ENCODE results near the gene TFRC.
"Not testable (repeated sequence)": the region's sequence is repeated elsewhere in the genome, so short reads cannot be mapped to it uniquely, and the experiment has no call there.

The TFRC gene

GRCh38 chr3:196048922-196049598, 32.8 kb downstream of the TFRC start:
- peak in 1 of 4 experiments; percentile 14 for DNase-seq

GRCh38 chr3:196047391-196048030, 34.4 kb downstream of the TFRC start:
- DNase-seq = peak in 1 of 4 experiments; percentile 23

- no peak for DNase-seq
These were observed 37.4 kb downstream of the TFRC start for GRCh38 chr3:196044513-196044912.

- DNase-seq = no peak
These were observed 39.2 kb downstream of the TFRC start for GRCh38 chr3:196042673-196043072.

- no peak for DNase-seq
These were observed 42.5 kb downstream of the TFRC start for GRCh38 chr3:196039359-196039758.

DNA sequence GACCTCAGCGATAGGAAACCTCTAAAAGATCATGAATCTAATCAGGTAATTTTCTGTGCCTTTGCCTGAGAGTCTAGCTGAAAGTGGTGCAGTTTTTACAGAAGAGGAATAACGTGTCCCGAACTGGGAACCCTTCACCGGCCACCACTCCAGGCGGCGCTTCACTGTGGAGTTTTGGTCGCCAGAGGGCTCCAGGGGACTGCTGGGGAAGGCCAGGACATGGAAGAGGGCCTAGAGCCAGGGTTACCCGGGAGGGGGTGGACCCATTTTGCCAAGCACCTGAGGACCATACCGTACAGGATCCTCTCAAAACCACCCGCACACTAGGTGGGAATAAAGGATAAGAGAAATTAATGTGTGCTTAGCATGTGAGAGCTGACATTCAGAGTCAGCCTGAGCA, 55.8 kb downstream of the TFRC start:
- DNase-seq = peak in 2 of 4 experiments; percentile 39 to 57

DNA sequence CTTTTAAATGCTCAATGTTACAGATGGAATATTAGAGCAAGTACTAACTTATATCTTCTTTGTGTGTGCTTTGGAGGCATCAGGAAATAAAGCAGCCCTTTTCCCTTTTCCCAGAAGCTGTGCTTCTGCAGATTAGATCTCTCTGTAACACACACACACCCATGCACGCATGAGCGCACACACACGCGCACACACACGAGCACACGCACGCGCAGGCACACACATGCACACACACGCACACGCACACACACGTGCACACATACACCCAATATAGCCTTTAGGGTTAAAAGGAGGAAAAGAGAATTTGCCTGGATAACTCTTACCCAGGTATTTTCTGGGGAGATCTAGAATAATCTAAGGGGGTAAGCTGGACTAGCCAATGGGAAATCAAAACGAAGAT, 56.9 kb downstream of the TFRC start:
- DNase-seq = no peak

- DNase-seq = no peak
These were observed 57.9 kb downstream of the TFRC start for GRCh38 chr3:196023947-196024346.

DNA sequence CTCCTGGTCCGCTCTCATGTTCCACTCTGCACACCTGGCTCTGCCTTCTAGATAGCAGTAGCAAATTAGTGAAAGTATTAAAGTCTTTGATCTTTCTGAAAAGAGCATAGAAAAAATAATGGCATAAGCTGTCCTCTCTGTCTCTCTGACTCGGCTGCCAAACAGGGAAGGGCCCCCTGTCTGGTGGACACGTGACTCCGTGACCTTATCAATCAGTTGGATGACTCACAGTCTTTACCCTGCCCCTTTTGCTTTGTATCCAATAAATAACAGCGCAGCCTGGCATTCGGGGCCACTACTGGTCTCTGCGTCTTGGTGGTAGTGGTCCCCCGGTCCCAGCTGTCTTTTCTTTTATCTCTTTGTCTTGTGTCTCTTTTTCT, 59.4 kb downstream of the TFRC start:
- DNase-seq = not testable (repeated sequence)

DNA sequence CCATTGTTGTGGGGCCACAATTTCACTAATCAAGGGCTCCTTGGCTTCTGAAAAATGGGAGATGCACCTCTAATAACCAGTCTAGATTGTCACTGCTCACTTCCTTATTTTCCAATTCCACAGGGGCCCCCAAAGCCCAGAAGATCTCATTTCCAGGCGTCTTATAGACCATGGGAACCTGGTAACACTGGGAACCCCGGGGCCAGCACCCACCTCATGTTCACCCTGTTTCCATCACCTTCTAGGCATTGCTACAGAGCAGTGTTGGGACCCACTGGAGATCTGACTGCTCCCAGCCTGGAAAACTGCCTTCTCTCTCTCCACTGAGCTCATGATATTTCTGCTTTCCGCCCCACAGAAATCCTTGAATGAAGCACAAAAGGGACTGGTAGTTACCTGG, 61.5 kb downstream of the TFRC start:
- DNase-seq = peak in 1 of 4 experiments; percentile 4

DNA sequence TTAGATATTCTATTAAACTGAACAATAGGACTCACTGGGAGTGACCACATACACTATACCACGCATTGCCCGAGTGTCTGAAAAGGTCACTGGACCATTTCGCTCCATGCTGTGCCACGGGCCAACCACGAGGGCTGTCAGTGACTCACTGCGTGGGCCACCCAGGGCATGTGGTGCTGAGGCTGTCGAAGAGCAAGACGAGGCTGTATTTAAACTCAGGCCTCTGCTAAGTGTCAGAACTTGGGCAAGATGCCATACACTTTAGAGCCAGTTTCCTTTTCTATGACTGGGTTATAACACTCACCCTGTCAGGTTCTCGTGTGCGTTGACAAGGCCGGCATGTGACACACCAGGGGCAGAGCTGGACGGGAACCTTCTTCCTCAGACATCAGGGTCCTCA, 62.3 kb downstream of the TFRC start:
- DNase-seq = peak; percentile 74 to 89 (median 80)

GRCh38 chr3:196018159-196018558, 63.7 kb downstream of the TFRC start:
- not testable (repeated sequence) for DNase-seq

DNA sequence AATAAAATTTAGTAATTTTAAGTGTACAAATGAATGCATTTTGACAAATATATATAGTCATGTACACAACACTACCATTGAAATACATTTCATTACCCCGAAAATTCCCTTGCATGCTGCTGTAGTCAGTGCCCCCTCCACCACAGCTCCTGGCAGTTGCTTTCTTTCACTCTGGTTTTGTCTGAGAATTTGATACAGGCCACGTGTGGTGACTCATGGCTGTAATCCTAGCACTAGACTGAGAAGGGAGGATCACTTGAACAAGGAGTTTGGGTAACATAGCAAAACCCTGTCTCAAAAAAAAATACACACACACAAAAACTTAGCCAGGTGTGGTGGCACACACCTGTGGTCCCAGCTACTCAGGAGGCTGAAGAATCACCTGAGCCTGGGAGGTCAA, 65.4 kb downstream of the TFRC start:
- DNase-seq = peak in 2 of 4 experiments; percentile 15 to 37

GRCh38 chr3:196016059-196016458, 65.8 kb downstream of the TFRC start:
- peak in 2 of 4 experiments; percentile 7 to 25 for DNase-seq

DNA sequence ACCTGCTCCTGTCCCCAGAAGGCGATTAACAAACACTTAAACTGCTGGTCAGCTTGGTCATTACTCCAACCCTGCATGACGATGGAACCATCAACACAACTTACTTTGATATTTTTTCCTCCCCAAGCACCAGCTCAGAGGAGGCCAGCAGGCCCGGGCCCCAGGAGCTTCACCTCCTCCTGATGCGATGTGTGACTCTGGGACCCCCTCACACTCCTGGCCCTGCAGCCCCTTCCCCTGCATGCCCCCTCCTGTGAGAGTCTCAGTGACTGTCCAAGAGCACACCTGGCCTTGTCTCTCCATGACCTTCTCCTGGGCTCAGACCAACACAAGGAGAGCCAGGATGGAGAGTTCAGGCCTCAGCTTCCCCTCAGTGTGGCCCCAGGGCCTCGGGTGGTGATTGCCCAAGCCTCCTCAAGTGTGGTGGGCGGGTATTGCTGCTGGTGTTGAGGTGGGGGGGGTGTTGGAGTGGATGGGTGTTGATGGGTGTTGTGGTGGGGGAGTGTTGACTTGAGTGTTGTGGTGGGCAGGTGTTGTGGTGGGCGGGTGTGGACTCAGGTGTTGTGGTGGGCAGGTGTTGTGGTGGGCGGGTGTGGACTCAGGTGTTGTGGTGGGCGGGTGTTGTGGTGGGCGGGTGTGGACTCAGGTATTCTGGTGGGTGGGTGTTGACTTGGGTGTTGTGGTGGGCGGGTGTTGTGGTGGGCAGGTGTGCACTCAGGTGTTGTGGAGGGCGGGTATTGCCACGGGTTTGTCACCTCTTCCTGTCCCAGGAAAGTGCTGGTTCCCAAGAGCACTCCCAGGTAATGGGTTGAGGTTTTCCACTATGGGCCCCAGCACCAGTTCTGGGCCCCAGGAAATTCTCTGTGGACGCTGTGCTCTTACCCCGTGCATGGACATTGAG, 68.1 kb downstream of the TFRC start:
- peak in 2 of 4 experiments; percentile 8 to 9 for DNase-seq

DNA sequence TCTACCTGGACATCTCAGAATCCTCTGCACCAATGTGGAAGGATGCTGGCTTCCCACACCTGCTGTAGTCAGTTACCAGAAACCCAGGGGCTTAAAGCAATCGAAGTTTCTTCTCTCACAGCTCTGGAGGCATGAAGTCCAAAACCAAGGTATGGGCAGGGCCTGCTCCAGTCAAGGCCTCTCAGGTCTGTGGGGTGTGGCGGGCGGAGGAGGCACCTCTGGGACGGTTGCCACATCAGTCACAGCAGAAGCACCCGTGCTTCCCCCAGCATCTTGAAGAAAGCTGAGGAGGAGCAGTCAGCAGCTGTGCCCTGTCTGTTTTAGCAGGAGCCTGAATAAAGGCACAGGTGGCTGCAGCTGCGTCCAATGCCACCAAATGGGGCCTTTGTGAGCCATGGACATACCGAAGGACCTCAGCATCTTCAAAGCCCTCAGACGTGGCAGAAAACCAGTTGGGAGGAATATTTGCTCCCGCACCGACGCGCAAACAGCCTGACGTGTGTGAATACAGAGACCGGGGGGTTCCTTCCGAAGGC, 68.9 kb downstream of the TFRC start:
- no peak for DNase-seq

DNA sequence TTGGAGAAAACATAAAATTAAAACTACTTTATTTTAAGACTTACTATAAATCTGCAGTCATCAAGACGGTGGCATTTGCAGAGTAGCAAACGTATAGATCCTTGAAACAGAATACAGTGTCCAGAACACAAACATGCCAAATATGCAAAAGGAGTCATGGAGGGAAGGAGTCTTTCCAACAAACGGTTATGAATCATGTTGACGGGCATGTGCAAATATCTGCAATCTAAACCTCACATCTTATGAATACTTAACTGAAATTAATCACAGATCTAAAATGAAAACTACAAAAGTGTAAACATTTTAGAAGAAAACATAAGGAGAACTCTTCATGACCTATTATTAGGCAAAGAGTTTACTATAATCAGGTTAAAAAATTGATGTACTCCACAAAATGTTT, 69.4 kb downstream of the TFRC start:
- no peak for DNase-seq

DNA sequence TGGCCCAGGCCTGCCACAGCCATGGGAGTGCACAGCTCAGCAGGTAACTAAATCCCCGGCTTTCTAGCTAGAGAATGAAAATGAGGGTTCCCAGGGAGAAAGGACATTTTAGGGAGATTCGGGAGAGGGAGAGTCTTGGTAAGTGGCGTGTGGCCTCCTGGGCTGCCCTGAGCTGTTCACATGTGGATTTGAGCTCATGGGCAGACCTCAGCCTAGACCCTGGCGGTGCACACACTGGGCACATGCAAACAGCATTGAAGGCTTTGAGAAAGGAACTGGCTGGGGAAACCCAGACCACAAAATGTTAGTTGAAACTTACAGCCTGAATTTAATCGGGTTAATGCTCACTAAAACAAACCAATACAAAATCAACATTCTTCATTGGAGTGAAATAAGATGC, 72.4 kb downstream of the TFRC start:
- no peak for DNase-seq

- DNase-seq = no peak
These were observed 73.0 kb downstream of the TFRC start for GRCh38 chr3:196008929-196009328.

GRCh38 chr3:196008387-196008786, 73.5 kb downstream of the TFRC start:
- no peak for DNase-seq

DNA sequence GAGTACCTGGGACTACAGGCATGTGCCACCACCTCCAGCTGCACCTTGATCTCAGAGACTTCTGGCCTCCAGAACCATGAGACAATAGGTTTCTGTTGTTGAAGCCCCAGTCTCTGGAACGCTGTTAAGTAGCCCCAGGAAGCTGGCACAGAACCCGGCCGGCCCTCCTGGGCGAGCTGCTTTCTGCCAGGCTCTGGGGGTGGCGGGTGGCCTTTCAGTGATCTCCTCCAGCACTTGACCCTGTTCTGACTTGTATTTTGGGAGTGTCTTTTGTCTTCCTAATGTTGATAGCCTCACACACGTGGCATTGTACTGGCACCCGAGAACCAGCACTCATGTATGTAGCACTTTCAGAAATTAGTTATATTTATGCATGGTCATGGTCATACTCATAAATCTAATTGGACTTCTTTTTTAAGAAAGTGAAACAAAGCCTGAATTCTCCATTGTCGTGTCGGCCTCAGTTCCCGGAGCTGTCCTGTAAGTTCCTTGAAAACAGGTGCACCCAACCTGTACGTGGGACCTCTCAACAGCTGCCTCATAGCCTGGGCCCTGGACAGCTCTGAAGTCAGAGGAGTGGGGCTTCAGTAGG, 74.0 kb downstream of the TFRC start:
- no peak for DNase-seq

DNA sequence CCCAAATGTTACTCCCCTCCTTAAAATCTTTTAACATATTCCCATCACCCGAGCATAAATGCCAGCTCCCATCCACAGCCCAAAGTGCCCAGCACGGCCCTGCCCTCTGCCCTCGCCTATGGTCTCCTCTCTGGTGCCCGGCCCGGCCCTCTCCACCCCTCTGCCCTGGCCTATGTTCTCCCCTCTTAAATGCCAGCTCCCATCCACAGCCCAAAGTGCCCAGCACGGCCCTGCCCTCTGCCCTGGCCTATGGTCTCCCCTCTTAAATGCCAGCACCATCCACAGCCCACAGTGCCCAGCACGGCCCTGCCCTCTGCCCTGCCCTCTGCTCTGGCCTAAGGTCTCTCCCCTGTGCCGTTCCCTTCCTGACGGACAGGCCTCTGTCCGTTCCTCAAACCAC, 76.6 kb downstream of the TFRC start:
- DNase-seq = not testable (repeated sequence)

Data from suppressor macrophage (primary cell).